ENCODE measurements around the gene AGPS.

The AGPS gene

GRCh38 chr2:177391822-177392372, 676 bp upstream of the AGPS start:
- no peak for TF ChIP-seq CTCF (IDR thresholded peaks at IDR 0.05; ENCODE audit: control insufficient read depth, extremely low read depth, insufficient read depth)
- DNase-seq (ENCODE audit: low read depth) = no peak
- H3K4me3 ChIP-seq (ENCODE audit: low read depth, low read length) = peak overlapping the region; percentile 69

GRCh38 chr2:177393203-177393755, 706 bp downstream of the AGPS start:
- H3K4me3 ChIP-seq (ENCODE audit: low read depth, low read length) = peak overlapping the region; percentile 69
- DNase-seq (ENCODE audit: low read depth) = no peak
- TF ChIP-seq CTCF (IDR thresholded peaks at IDR 0.05; ENCODE audit: control insufficient read depth, extremely low read depth, insufficient read depth) = no peak

- no peak for TF ChIP-seq CTCF (IDR thresholded peaks at IDR 0.05; ENCODE audit: control insufficient read depth, extremely low read depth, insufficient read depth)
- peak; percentile 75 for DNase-seq (ENCODE audit: low read depth)
- no peak overlapping the region for H3K4me3 ChIP-seq (ENCODE audit: low read depth, low read length)
Observed at GRCh38 chr2:177393824-177394593, 1.4 kb downstream of the AGPS start.

- DNase-seq (ENCODE audit: low read depth) = no peak
- no peak for TF ChIP-seq CTCF (IDR thresholded peaks at IDR 0.05; ENCODE audit: control insufficient read depth, extremely low read depth, insufficient read depth)
- H3K4me3 ChIP-seq (ENCODE audit: low read depth, low read length) = no peak overlapping the region
Observed at GRCh38 chr2:177394594-177394973, 2.0 kb downstream of the AGPS start.

- TF ChIP-seq CTCF (IDR thresholded peaks at IDR 0.05; ENCODE audit: control insufficient read depth, extremely low read depth, insufficient read depth) = no peak
- no peak for DNase-seq (ENCODE audit: low read depth)
- H3K4me3 ChIP-seq (ENCODE audit: low read depth, low read length) = no peak overlapping the region
Observed at GRCh38 chr2:177395351-177396065, 2.9 kb downstream of the AGPS start.

- no peak for DNase-seq (ENCODE audit: low read depth)
- H3K4me3 ChIP-seq (ENCODE audit: low read depth, low read length) = no peak overlapping the region
- TF ChIP-seq CTCF (IDR thresholded peaks at IDR 0.05; ENCODE audit: control insufficient read depth, extremely low read depth, insufficient read depth) = no peak
Observed at GRCh38 chr2:177396703-177397460, 4.3 kb downstream of the AGPS start.
